Measurements from ENCODE around the gene TREH. TPM values are rescaled to one million over a fixed set of nuclear protein-coding genes. Genes with fewer than 3 reads are reported as not detected.
"Not testable (repeated sequence)": the region's sequence is repeated elsewhere in the genome, so short reads cannot be mapped to it uniquely, and the experiment has no call there.

The TREH gene
- total RNA-seq, 1 donor from 2014 or later: not detected

DNA sequence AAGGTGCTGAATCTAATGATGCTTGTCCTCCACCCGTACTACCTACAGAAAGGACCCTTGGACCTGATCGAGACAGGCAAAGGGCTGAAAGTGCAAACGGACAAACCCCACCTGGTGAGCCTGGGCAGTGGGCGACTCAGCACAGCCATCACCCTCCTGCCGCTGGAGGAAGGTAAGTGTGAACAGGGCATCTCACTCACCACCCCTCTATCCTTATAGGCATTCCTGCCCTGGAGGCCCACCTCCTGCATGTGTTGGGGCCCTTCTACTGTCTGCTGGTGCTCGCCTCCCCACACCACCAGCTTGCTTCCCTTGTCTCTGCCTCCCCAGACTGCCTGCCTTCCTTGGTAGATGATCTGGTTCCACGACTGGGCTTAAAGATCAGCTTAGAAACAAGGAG, 64.9 kb downstream of the TREH start:
- no peak for DNase-seq (ENCODE audit: low read depth, low spot score)

DNA sequence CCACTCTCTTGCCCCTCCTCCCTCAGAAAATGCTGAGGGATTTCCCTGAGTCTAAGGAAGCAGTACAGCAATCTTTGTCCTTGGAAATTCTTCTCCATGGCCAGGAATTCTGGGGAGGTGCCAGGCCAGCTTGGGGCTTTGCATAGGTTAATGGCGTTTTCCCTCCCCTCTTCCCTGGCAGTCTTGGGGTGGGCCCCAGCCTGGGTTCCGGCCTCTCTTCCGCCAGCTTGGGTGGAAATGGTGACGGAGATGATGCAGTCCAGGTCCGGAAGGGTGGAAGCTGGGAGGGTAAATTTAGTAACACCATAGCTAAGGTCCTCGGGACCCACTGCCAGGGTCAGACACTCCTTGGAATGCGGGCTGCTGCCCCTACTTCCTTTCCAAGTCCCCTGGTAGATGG, 67.1 kb downstream of the TREH start:
- DNase-seq (ENCODE audit: low read depth, low spot score): peak; percentile 72

DNA sequence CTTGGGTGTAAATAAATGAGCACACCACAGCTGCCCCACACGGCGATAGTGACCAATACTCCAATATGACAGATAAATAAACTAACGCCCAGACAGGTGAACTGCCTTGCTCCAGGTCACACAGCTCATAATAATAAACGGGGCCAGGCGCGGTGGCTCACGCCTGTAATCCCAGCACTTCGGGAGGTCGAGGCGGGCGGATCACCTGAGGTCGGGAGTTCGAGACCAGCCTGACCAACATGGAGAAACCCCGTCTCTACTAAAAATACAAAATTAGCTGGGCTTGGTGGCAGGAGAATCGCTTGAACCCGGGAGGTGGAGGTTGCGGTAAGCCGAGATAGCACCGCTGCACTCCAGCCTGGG, 68.0 kb downstream of the TREH start:
- not testable (repeated sequence) for DNase-seq (ENCODE audit: low read depth, low spot score)

DNA sequence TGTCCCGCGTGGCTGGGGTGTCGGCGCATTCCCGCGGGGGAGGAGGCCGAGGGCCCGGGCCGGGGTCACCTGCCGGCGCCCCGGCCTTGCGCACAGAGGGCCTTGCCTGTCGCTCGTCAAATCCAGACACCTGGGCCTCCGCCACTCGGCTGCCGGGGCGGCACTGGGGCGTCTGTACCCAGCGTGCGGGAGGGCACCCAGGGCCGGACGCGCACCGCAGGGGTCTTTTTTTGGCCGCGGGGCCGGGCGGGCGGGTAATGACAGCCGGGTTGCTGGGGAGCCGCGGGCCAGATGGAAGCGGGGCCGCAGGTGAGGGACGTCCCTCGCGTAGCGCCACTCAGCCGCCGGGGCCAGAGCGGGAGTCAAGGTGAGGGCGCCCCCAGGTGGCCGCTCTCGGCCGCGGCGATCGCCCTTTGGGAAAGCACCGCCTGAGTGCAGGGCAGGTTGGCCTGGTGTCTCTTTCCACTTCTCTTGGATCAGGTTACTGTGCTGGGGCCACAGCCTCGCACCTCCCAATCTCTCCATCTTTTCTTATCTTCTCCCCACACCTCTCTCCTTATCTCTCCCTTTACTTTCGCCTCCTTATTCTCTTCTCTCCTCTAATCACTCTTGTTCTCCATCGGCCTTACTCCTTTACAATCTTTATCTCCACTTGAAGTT, 68.5 kb downstream of the TREH start:
- DNase-seq (ENCODE audit: low read depth, low spot score): no peak

DNA sequence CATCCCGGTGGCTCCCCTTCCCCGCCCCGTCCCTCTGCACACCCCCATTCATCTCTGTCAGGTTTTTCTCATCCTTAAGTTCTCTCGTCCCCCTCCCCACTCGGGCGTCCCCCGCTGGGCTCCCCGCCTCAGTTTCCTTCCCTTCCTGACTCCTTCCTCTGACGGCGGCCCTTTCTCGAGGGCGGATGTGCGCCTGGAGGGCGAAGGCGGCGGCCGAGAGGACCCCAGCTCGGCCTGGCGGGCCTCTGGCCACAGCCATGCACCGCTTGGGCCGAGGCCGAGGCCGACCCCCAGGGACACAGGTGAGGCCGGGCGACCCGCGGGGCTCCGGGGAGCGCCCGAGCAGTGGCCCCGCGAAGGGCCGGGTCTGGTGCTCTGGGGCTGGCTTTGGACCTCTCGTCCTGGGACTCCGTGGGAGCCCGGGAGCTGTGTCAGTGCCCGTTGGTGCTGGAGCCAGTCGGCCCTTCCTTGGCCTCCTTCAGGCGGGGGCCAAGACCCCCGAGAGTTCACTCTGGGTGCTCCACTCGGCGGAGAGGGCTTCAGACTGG, 69.2 kb downstream of the TREH start:
- no peak for DNase-seq (ENCODE audit: low read depth, low spot score)

DNA sequence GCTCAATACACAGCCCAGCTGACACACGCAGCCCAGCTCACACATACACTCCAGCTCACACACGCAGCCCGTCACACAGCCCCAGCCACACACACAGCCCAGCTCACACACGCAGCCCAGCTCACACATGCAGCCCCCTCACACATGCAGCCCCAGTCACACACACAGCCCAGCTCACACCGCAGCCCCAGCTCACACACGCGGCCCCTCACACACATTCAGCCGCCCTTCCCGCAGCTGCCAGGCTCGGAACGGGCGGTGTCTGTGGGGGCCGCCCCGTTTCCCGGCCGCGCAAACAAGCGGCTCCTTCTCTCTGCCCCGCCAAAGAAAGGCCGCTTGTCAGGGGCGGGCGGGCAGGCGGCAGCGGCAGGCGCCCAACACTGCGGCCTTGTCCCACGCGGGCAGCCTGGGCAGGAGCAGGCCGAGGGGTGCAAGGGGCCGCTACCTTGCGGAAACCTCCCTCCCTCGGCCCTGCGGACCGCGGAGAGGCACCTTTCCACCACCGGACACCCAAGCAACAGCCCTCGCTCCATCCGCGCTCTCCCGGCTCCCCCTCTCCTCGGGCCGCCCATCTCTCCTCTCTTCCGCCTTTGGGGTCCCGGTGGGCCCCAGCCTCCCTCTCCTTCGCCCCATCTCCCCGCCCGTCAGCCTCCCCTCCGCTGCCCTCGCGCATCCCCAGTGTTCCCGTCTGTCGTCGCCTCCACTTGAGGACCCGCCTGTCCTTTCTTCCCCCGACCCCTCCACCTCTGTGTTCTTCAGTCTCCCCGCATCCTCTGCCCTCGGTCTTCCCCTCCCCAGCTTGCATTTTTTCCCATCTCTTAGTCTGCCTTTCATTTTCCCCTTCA, 69.8 kb downstream of the TREH start:
- DNase-seq (ENCODE audit: low read depth, low spot score): no peak

DNA sequence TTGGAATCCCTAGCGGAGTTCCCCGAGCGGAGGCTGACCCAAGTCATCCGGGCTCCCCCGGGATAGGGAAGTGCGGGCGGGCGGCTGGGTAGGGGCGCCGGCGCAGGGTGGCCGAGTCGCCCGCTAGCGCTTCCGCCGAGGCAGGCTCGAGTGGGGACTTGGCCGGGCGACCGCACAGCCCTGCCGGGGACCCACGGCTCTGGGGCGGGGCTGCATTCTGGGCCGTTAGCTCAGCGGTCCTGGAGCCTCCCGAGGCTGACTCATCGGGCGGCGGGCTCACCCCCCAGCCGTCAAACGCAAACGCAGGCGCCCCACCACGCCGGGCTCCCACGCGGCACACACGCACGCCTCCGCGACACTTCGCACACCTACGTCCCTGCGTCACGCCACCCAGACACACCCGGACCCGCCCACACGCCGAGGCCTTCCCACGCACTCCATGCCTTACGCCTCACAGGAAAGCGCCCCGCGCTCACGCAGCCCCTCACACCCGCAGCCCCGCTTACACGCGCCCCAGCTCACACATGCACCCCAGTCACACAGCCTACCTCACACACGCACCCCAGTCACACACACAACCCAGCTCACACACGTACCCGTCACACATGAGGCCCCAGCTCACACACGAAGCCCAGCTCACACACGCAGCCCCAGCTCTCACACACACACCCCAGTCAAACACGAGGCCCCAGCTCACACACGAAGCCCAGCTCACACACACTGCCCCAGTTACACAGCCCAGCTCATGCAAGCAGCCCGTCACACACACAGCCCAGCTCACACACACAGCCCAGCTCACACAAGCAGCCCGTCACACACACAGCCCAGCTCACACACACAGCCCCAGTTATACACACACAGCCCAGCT, 70.9 kb downstream of the TREH start:
- DNase-seq (ENCODE audit: low read depth, low spot score): no peak

DNA sequence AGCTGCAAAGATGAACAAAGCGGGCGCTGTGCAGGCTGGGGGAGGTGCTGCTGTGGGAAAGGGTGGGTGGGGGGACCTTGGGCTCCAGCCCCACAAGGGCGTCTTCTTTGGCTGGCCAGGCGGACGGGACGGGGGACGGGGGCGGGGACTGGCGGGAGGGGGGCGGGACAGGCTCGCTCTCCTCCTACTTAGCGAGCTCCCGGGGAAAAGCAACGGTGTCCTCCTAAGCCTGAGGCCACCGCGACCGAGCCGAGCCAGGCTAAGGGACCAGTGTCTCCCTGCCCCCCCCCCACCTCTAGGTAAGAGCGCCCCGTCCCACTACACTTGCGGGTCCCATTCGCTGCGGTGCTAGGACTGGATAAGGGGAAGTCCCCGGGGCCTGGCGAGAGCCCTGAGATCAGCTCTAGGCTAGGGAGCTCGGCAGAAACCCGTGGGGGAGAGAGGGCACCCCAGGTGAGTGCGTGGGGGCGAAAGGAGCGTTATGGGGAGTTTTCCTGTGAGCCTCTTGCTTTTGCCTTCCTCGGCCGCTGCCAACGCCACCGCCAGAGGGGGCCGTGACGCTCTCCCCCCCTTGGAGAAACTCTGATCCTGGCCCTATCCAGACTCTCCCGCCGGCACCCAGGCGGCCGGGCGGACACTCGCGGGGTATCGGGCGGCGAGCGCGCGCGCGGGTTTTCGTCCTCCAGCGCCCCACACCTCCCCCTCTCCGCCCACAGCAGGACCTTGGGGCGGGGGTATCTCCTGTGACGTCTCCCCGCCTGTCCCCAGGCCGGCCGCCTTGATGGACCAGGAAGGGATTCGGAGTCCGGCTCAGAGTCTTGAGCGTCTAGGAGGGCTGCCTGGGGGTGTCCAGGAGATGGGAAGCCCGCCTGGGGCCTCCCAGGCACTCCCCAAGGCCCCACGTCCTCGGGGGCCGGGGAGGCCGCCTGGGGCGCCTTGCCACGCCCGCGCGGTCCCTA, 71.8 kb downstream of the TREH start, which contains the start of gene PHLDB1:
PHLDB1 (plus strand) TSS at position 215 of the 959 bp plus-strand sequence. CDS start 6,222 bp downstream, outside the sequence.
- no peak for DNase-seq (ENCODE audit: low read depth, low spot score)

Other genes starting within 250 kb of the TREH start
- gene KMT2A, start 243.2 kb downstream of the TREH start, total RNA-seq: 20.0 and 29.7 TPM in 2 replicates
- gene TTC36, start 152.2 kb downstream of the TREH start, total RNA-seq: 0.40 and 1.3 TPM in 2 replicates
- gene TMEM25, start 148.5 kb downstream of the TREH start, total RNA-seq: 17.7 and 18.7 TPM in 2 replicates
- 25.5 and 33.6 TPM in 2 replicates for gene IFT46, start 113.7 kb downstream of the TREH start, total RNA-seq
- 130 and 149 TPM in 2 replicates for gene ARCN1, start 107.2 kb downstream of the TREH start, total RNA-seq
- gene PHLDB1, start 72.0 kb downstream of the TREH start, total RNA-seq: 67.0 and 79.3 TPM in 2 replicates
- 127 and 174 TPM in 2 replicates for gene DDX6, start 111.5 kb upstream of the TREH start, total RNA-seq
- gene CXCR5, start 204.2 kb upstream of the TREH start, total RNA-seq: not detected in 2 replicates
- 8.3 and 9.1 TPM in 2 replicates for gene BCL9L, start 246.3 kb upstream of the TREH start, total RNA-seq

Measured in pulmonary artery endothelial cell (primary cell).